GM21423 (cell line): ENCODE results near the gene NKX1-1.

Experiments
- ATAC-seq: cut with Tn5 transposase; IDR thresholded peaks from one replicate; pipeline ENCODE4 v1.9.1; 2021; ENCODE audit warnings: mild to moderate bottlenecking, moderate library complexity; ENCODE audit not compliant: unreplicated experiment

NKX1-1 gene

GRCh38 chr4:1362046-1362445 is 44.2 kb downstream of the NKX1-1 start:
- no peak for ATAC-seq

- no peak for ATAC-seq
These were observed 44.8 kb downstream of the NKX1-1 start for GRCh38 chr4:1361431-1361830.

- ATAC-seq = no peak
These were observed 45.6 kb downstream of the NKX1-1 start for GRCh38 chr4:1360423-1361283.

- ATAC-seq = no peak
These were observed 46.3 kb downstream of the NKX1-1 start for GRCh38 chr4:1359976-1360375.

- no peak for ATAC-seq
These were observed 47.1 kb downstream of the NKX1-1 start for GRCh38 chr4:1359144-1359501.

GRCh38 chr4:1358421-1359143 is 47.7 kb downstream of the NKX1-1 start:
- ATAC-seq = no peak

- no peak for ATAC-seq
These were observed 48.6 kb downstream of the NKX1-1 start for GRCh38 chr4:1357356-1358248.

GRCh38 chr4:1356181-1356998 is 49.9 kb downstream of the NKX1-1 start:
- no peak for ATAC-seq

- no peak for ATAC-seq
These were observed 50.9 kb downstream of the NKX1-1 start for GRCh38 chr4:1355378-1355777.

- ATAC-seq = no peak
These were observed 51.3 kb downstream of the NKX1-1 start for GRCh38 chr4:1354983-1355275.

- no peak for ATAC-seq
These were observed 51.9 kb downstream of the NKX1-1 start for GRCh38 chr4:1354136-1354982.

- no peak for ATAC-seq
These were observed 52.8 kb downstream of the NKX1-1 start for GRCh38 chr4:1353186-1354055.
